ENCODE measurements around the gene MLN. TPM values are rescaled to one million over a fixed set of nuclear protein-coding genes. Genes with fewer than 3 reads are reported as not detected.

Gene MLN
- polyA plus RNA-seq, 1 donor from 2014 or later = not detected

DNA sequence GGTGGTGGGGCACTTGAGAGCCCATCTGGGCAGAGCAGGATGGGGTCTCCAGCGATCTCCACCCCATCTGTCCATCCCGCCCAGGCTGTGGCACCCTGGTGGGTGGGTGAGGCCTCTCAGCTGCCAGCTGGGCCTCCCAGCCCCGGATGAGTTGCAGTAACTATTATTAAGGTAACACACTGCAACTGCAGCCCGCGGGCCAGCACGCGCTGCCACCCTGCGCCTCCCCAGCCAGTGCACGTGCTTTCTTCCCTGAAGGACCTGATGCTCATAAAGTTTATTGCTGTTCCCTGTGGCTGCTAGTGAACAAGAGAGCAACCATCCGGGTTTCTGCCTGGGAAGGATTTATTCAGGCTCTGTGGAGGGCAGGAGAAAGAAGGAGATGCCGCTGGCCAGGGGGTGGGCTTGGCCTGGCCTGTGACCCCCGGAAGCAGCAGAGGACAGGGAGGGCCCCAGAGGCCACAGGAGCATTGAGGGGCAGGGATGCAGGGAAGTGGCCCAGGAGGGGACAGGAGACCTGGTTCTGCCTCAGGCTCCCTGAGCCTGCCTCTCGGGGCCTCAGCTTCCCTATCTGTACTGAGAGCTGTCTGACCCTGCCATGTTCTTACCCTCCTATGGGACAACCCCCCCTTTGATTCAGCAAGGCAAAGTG, 58.8 kb downstream of the MLN start:
- no peak overlapping the region for H2AFZ ChIP-seq (ENCODE audit: low read depth, low read length)
- H3K9ac ChIP-seq (ENCODE audit: low read length) = no peak overlapping the region
- no peaks in the 10 kb centered on the region for H4K20me1 ChIP-seq (ENCODE audit: insufficient read depth)
- no peak overlapping the region for H3K4me2 ChIP-seq (ENCODE audit: low read length)
- no peaks in the 10 kb centered on the region for H3K9me3 ChIP-seq (ENCODE audit: low read length)
- TF ChIP-seq POLR2AphosphoS5 (IDR thresholded peaks at IDR 0.05) = no peak
- no peak for TF ChIP-seq SMC3 (conservative IDR thresholded peaks at IDR 0.05; ENCODE audit: poor library complexity)
- no peak for TF ChIP-seq RAD21 (conservative IDR thresholded peaks at IDR 0.05)
- no peak for TF ChIP-seq MXI1 (conservative IDR thresholded peaks at IDR 0.05; ENCODE audit: poor library complexity, severe bottlenecking)
- no peak for TF ChIP-seq TAF1 (IDR thresholded peaks at IDR 0.05; ENCODE audit: low read depth)
- TF ChIP-seq EZH2 (IDR thresholded peaks at IDR 0.05; ENCODE audit: borderline replicate concordance, insufficient read depth, low read length, poor library complexity, severe bottlenecking) = no peak
- H3K9me2 ChIP-seq (ENCODE audit: insufficient read depth, low read length) = no peaks in the 10 kb centered on the region
- H3K36me3 ChIP-seq (ENCODE audit: insufficient read depth, low read length) = no peaks in the 10 kb centered on the region
- H3K27me3 ChIP-seq (ENCODE audit: insufficient read depth, low read depth, low read length) = no peaks in the 10 kb centered on the region
- H3K27ac ChIP-seq (ENCODE audit: low read length) = no peak overlapping the region
- no peaks in the 10 kb centered on the region for H3K79me2 ChIP-seq (replicated peaks; ENCODE audit: insufficient read depth, low read length)
- no peak overlapping the region for H3K4me3 ChIP-seq (ENCODE audit: low read length)
- H3F3A ChIP-seq (ENCODE audit: insufficient read depth, low read length, poor library complexity, severe bottlenecking) = no peaks in the 10 kb centered on the region

Other genes starting within 250 kb of the MLN start
- gene BAK1, start 223.7 kb downstream of the MLN start, polyA plus RNA-seq = 15.4 and 21.9 TPM in 2 replicates
- 0.11 and 0.16 TPM in 2 replicates for gene ITPR3, start 182.7 kb downstream of the MLN start, polyA plus RNA-seq
- 109 and 123 TPM in 2 replicates for gene UQCC2, start 92.3 kb downstream of the MLN start, polyA plus RNA-seq
- not detected in 2 replicates for gene IP6K3, start 57.1 kb downstream of the MLN start, polyA plus RNA-seq
- gene LEMD2, start 14.9 kb downstream of the MLN start, polyA plus RNA-seq = 84.6 and 109 TPM in 2 replicates

Data from neural cell (in vitro differentiated cells).